Measurements from ENCODE around the gene PRPF19. TPM values are rescaled to one million over a fixed set of nuclear protein-coding genes. Genes with fewer than 3 reads are reported as not detected.
A peak's percentile ranks its signal among the peaks of the same experiment; 100 is the strongest.

The PRPF19 gene
- total and polyA plus RNA-seq, 2 donors from 2014 or later: 70.7 to 72.1 TPM

- Histone ChIP-seq H3K9ac (ENCODE audit: low read length in 3 of 3) (no peak overlapping the region), H3K27ac (ENCODE audit: low read depth in 2 of 2, low read length in 2 of 2) (no peak overlapping the region), H3K27me3 (ENCODE audit: control insufficient read depth, insufficient read depth, low read length) (no peaks in the 10 kb centered on the region), H3K4me3 (ENCODE audit: low read length in 3 of 3) (no peak overlapping the region), H3K4me1 (ENCODE audit: control insufficient read depth in 2 of 3, insufficient read depth in 2 of 3, low read depth in 1 of 3, low read length in 3 of 3) (peaks cover under 1 to 5% (median 1%) of the 10 kb centered on the region in 3 donors), H3K36me3 (ENCODE audit: control insufficient read depth in 2 of 3, insufficient read depth in 3 of 3, low read length in 3 of 3) (peaks cover 30 to 65% (median 56%) of the 10 kb centered on the region in 3 donors), H3K9me3 (ENCODE audit: control insufficient read depth in 2 of 3, insufficient read depth in 1 of 3, low read length in 3 of 3) (no peaks in the 10 kb centered on the region)
- DNase-seq (no peak), FAIRE-seq (no peak)
- intact Hi-C loops (cut with DNase I): loop anchor here (5.0 kb wide), 1 partner anchor 68 kb away; no protein-coding TSS in a partner anchor
- TF ChIP-seq CTCF (IDR thresholded peaks at IDR 0.05; ENCODE audit: borderline replicate concordance, extremely low read depth, insufficient read depth): no peak
These were observed 6.4 kb downstream of the PRPF19 start for GRCh38 chr11:60899977-60900376.

- intact Hi-C loops (cut with DNase I): loop anchor here (5.0 kb wide), 1 partner anchor 67 kb away; no protein-coding TSS in a partner anchor
- Histone ChIP-seq H3K27ac (ENCODE audit: low read depth in 2 of 2, low read length in 2 of 2) (no peak overlapping the region), H3K4me1 (ENCODE audit: control insufficient read depth in 2 of 3, insufficient read depth in 2 of 3, low read depth in 1 of 3, low read length in 3 of 3) (no peaks in the 10 kb centered on the region), H3K27me3 (ENCODE audit: control insufficient read depth, insufficient read depth, low read length) (no peaks in the 10 kb centered on the region), H3K9ac (ENCODE audit: low read length in 3 of 3) (no peak overlapping the region), H3K9me3 (ENCODE audit: control insufficient read depth in 2 of 3, insufficient read depth in 1 of 3, low read length in 3 of 3) (no peaks in the 10 kb centered on the region), H3K36me3 (ENCODE audit: control insufficient read depth in 2 of 3, insufficient read depth in 3 of 3, low read length in 3 of 3) (peaks cover 31 to 70% (median 59%) of the 10 kb centered on the region in 3 donors), H3K4me3 (ENCODE audit: low read length in 3 of 3) (no peak overlapping the region)
- FAIRE-seq (no peak), DNase-seq (peak in 4 of 5 donors; percentile 52 to 71 (median 62))
- TF ChIP-seq CTCF (IDR thresholded peaks at IDR 0.05; ENCODE audit: borderline replicate concordance, extremely low read depth, insufficient read depth): peak; percentile 95
These were observed 7.1 kb downstream of the PRPF19 start for GRCh38 chr11:60899046-60899936.

GRCh38 chr11:60897496-60897895 lies 8.9 kb downstream of the PRPF19 start:
- no peaks in the 10 kb centered on the region for H3K4me1 ChIP-seq (ENCODE audit: control insufficient read depth in 2 of 3, insufficient read depth in 2 of 3, low read depth in 1 of 3, low read length in 3 of 3)
- no peak overlapping the region for H3K4me3 ChIP-seq (ENCODE audit: low read length in 3 of 3)
- no peak overlapping the region for H3K9ac ChIP-seq (ENCODE audit: low read length in 3 of 3)
- no peak for TF ChIP-seq CTCF (IDR thresholded peaks at IDR 0.05; ENCODE audit: borderline replicate concordance, extremely low read depth, insufficient read depth)
- H3K27ac ChIP-seq (ENCODE audit: low read depth in 2 of 2, low read length in 2 of 2): no peak overlapping the region
- FAIRE-seq (no peak), DNase-seq (no peak)
- peaks cover 29 to 70% (median 51%) of the 10 kb centered on the region in 3 donors for H3K36me3 ChIP-seq (ENCODE audit: control insufficient read depth in 2 of 3, insufficient read depth in 3 of 3, low read length in 3 of 3)
- no peaks in the 10 kb centered on the region for H3K27me3 ChIP-seq (ENCODE audit: control insufficient read depth, insufficient read depth, low read length)
- no peaks in the 10 kb centered on the region for H3K9me3 ChIP-seq (ENCODE audit: control insufficient read depth in 2 of 3, insufficient read depth in 1 of 3, low read length in 3 of 3)
- intact Hi-C loops (cut with DNase I): loop anchor here (5.0 kb wide), 1 partner anchor 65 kb away; no protein-coding TSS in a partner anchor
